AG04449 (cell line): Measurements from ENCODE around the gene PI16.

ENCODE experiments used
- CTCF ChIA-PET: fragments of 350-600 bp; formaldehyde crosslinking; extraction: SDS; loops from one replicate; lab custom pipeline; 2021; ENCODE audit warnings: antibody characterized with exemption; lab: Yijun Ruan, JAX
- POLR2A ChIA-PET: fragments of 400-600, 350-600 bp; formaldehyde crosslinking; extraction: SDS; loops from one replicate; lab custom pipeline; 2020; ENCODE audit warnings: antibody characterized with exemption, inconsistent platforms; lab: Yijun Ruan, JAX
- DNase-seq: peaks from one replicate; pipeline ENCODE4 v3.0.0-alpha.2; 2010; ENCODE audit warnings: low read depth, low spot score
- H3K4me3 ChIP-seq: 2 replicates; pipeline ENCODE4 v1.5.1; 2011; ENCODE audit warnings: low read depth, mild to moderate bottlenecking, control low read depth, low read length
- TF ChIP-seq, protein P1 (sequence below): IDR thresholded peaks from one replicate; pipeline ENCODE4 v1.5.1; 2011; ENCODE audit warnings: mild to moderate bottlenecking, moderate library complexity, low read length, control low read depth, inconsistent platforms; ENCODE audit not compliant: insufficient read depth; ENCODE audit errors: missing control alignments

The PI16 gene

GRCh38 chr6:36917541-36918193, 36.9 kb upstream of the PI16 start:
- peak; percentile 83 for DNase-seq
- TF ChIP-seq, protein P1, sequence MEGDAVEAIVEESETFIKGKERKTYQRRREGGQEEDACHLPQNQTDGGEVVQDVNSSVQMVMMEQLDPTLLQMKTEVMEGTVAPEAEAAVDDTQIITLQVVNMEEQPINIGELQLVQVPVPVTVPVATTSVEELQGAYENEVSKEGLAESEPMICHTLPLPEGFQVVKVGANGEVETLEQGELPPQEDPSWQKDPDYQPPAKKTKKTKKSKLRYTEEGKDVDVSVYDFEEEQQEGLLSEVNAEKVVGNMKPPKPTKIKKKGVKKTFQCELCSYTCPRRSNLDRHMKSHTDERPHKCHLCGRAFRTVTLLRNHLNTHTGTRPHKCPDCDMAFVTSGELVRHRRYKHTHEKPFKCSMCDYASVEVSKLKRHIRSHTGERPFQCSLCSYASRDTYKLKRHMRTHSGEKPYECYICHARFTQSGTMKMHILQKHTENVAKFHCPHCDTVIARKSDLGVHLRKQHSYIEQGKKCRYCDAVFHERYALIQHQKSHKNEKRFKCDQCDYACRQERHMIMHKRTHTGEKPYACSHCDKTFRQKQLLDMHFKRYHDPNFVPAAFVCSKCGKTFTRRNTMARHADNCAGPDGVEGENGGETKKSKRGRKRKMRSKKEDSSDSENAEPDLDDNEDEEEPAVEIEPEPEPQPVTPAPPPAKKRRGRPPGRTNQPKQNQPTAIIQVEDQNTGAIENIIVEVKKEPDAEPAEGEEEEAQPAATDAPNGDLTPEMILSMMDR: no peak
- CTCF ChIA-PET: interaction anchor here (0.7 to 1.7 kb wide), 2 partner anchors 15 to 193 kb away, joined by 3 to 4 read pairs; no protein-coding TSS in a partner anchor
- POLR2A ChIA-PET: interaction anchor here (0.5 kb wide), 1 partner anchor 21 kb away, joined by 3 read pairs; no protein-coding TSS in a partner anchor
- no peak overlapping the region for H3K4me3 ChIP-seq

DNA sequence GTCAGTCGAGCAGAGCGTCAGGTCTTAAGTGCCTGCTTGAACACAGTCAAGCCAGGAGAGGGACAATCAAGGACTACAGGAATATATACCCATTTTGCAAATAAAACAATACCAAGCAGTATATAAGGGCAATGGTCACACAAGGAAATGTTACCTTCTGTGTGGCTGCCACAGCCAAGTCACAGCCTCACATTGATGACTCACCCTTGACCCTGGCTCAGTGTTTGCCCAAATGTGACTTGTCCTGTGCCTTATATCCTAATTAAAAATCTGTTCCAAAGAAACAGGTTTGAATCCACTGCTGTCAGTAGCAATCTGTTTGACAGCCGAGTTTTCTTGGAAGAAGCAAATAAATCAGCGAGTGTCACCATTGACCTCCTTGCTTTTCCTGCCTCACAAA, 34.5 kb upstream of the PI16 start:
- DNase-seq: no peak
- POLR2A ChIA-PET: no interaction called here
- no peak overlapping the region for H3K4me3 ChIP-seq
- CTCF ChIA-PET: interaction anchor here (1.1 kb wide), 1 partner anchor 98 kb away, joined by 5 read pairs; no protein-coding TSS in a partner anchor
- TF ChIP-seq, protein P1: no peak

DNA sequence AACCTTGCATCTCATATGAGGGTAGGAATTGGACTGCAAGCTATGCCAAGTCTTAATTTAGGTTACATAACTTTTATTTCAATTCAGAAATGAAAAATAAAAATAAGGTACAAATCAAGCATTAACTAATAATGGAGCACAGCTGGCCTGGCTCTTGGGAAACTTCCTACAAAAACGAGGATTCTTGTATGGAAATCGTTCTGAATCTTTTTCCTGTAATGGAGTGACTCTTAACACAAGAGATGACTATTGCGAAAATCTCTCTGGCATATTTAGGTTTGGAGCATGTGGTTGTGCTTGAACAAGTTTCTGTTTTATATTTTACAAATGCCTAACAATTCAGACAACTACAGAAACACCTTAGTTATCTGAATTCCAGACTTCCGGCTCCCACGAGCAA, 34.0 kb upstream of the PI16 start:
- ChIA-PET CTCF (no interaction called here), POLR2A (no interaction called here)
- no peak overlapping the region for H3K4me3 ChIP-seq
- TF ChIP-seq, protein P1: no peak
- no peak for DNase-seq

GRCh38 chr6:36924131-36924530, 30.4 kb upstream of the PI16 start:
- no peak for DNase-seq
- ChIA-PET CTCF (interaction anchor here (0.9 to 1.2 kb wide), 2 partner anchors 38 to 72 kb away, joined by 4 read pairs; partner anchors contain the start of gene C6orf89), POLR2A (no interaction called here)
- TF ChIP-seq, protein P1: no peak
- no peak overlapping the region for H3K4me3 ChIP-seq

- ChIA-PET POLR2A (no interaction called here), CTCF (interaction anchor here (1.2 kb wide), 1 partner anchor 73 kb away, joined by 4 read pairs; no protein-coding TSS in a partner anchor)
- DNase-seq: no peak
- TF ChIP-seq, protein P1: no peak
- H3K4me3 ChIP-seq: no peak overlapping the region
Observed at GRCh38 chr6:36924778-36925374, 29.7 kb upstream of the PI16 start.

DNA sequence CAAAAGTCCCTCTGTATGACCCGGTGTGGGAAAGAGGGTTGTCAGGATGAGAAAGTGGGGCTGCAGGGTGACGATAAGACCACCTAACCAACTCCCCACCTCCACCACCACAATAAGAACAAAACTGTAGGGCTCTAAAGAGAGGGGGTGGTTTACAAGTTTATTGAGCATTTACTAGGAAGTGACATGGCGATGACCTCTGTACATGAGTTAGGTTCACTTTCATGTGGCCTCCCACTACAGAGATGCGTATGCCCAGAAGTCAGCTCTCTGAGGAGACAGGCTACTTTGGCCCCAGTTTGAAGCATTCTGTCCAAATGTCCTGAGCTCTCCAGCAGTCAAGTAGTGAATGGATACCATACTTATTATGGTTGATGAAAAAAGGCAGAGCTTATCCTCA, 28.7 kb upstream of the PI16 start:
- TF ChIP-seq, protein P1: no peak
- no peak overlapping the region for H3K4me3 ChIP-seq
- ChIA-PET CTCF (no interaction called here), POLR2A (no interaction called here)
- no peak for DNase-seq
